ENCODE data around the gene DOCK4.
"Not testable (repeated sequence)": the region's sequence is repeated elsewhere in the genome, so short reads cannot be mapped to it uniquely, and the experiment has no call there.

DOCK4 gene

GRCh38 chr7:112129655-112130323 is 76.4 kb downstream of the DOCK4 start:
- no peak for TF ChIP-seq CTCF (IDR thresholded peaks at IDR 0.05; ENCODE audit: poor library complexity, severe bottlenecking)
- Histone ChIP-seq H3K27ac (ENCODE audit: poor library complexity, severe bottlenecking) (peak overlapping the region; percentile 56), H3K9me3 (ENCODE audit: severe bottlenecking) (no peaks in the 10 kb centered on the region), H3K4me1 (ENCODE audit: insufficient read depth, poor library complexity, severe bottlenecking) (peaks cover 15% of the 10 kb centered on the region), H3K27me3 (ENCODE audit: insufficient read depth, poor library complexity, severe bottlenecking) (no peaks in the 10 kb centered on the region), H3K4me3 (ENCODE audit: severe bottlenecking) (no peak overlapping the region), H3K36me3 (ENCODE audit: low read depth) (no peaks in the 10 kb centered on the region)
- peak; percentile 93 for ATAC-seq (ENCODE audit: low read depth)
- DNase-seq (ENCODE audit: low spot score) = no peak

- Histone ChIP-seq H3K4me1 (ENCODE audit: insufficient read depth, poor library complexity, severe bottlenecking) (peaks cover 15% of the 10 kb centered on the region), H3K27ac (ENCODE audit: poor library complexity, severe bottlenecking) (peak overlapping the region; percentile 56)
- DNase-seq (ENCODE audit: low spot score); ATAC-seq (ENCODE audit: low read depth); H3K9me3 ChIP-seq (ENCODE audit: severe bottlenecking); H3K4me3 ChIP-seq (ENCODE audit: severe bottlenecking); H3K27me3 ChIP-seq (ENCODE audit: insufficient read depth, poor library complexity, severe bottlenecking); H3K36me3 ChIP-seq (ENCODE audit: low read depth): not testable (repeated sequence)
Measured at GRCh38 chr7:112128461-112129425, 77.5 kb downstream of the DOCK4 start.

GRCh38 chr7:112128041-112128440 is 78.2 kb downstream of the DOCK4 start:
- not testable (repeated sequence) for DNase-seq (ENCODE audit: low spot score); H3K9me3 ChIP-seq (ENCODE audit: severe bottlenecking); H3K36me3 ChIP-seq (ENCODE audit: low read depth); H3K27me3 ChIP-seq (ENCODE audit: insufficient read depth, poor library complexity, severe bottlenecking); ATAC-seq (ENCODE audit: low read depth); H3K27ac ChIP-seq (ENCODE audit: poor library complexity, severe bottlenecking); H3K4me3 ChIP-seq (ENCODE audit: severe bottlenecking)
- peaks cover 15% of the 10 kb centered on the region for H3K4me1 ChIP-seq (ENCODE audit: insufficient read depth, poor library complexity, severe bottlenecking)

GRCh38 chr7:112125250-112125649 is 80.9 kb downstream of the DOCK4 start:
- Histone ChIP-seq H3K9me3 (ENCODE audit: severe bottlenecking) (peaks cover 2% of the 10 kb centered on the region), H3K4me3 (ENCODE audit: severe bottlenecking) (no peak overlapping the region), H3K4me1 (ENCODE audit: insufficient read depth, poor library complexity, severe bottlenecking) (peaks cover 12% of the 10 kb centered on the region), H3K27me3 (ENCODE audit: insufficient read depth, poor library complexity, severe bottlenecking) (no peaks in the 10 kb centered on the region), H3K36me3 (ENCODE audit: low read depth) (no peaks in the 10 kb centered on the region), H3K27ac (ENCODE audit: poor library complexity, severe bottlenecking) (no peak overlapping the region)
- DNase-seq (ENCODE audit: low spot score) (no peak), ATAC-seq (ENCODE audit: low read depth) (no peak)
- TF ChIP-seq CTCF (IDR thresholded peaks at IDR 0.05; ENCODE audit: poor library complexity, severe bottlenecking) = no peak

GRCh38 chr7:112124061-112124766 is 82.0 kb downstream of the DOCK4 start:
- Histone ChIP-seq H3K36me3 (ENCODE audit: low read depth) (no peaks in the 10 kb centered on the region), H3K27ac (ENCODE audit: poor library complexity, severe bottlenecking) (no peak overlapping the region), H3K4me3 (ENCODE audit: severe bottlenecking) (no peak overlapping the region), H3K27me3 (ENCODE audit: insufficient read depth, poor library complexity, severe bottlenecking) (no peaks in the 10 kb centered on the region), H3K4me1 (ENCODE audit: insufficient read depth, poor library complexity, severe bottlenecking) (peaks cover 2% of the 10 kb centered on the region), H3K9me3 (ENCODE audit: severe bottlenecking) (peaks cover 2% of the 10 kb centered on the region)
- TF ChIP-seq CTCF (IDR thresholded peaks at IDR 0.05; ENCODE audit: poor library complexity, severe bottlenecking) = no peak
- DNase-seq (ENCODE audit: low spot score) (no peak), ATAC-seq (ENCODE audit: low read depth) (no peak; the same call in 2 of the 3 replicates)

Measured in RWPE2 (cell line).